ENCODE measurements around the gene CMPK1.

CMPK1 gene

DNA sequence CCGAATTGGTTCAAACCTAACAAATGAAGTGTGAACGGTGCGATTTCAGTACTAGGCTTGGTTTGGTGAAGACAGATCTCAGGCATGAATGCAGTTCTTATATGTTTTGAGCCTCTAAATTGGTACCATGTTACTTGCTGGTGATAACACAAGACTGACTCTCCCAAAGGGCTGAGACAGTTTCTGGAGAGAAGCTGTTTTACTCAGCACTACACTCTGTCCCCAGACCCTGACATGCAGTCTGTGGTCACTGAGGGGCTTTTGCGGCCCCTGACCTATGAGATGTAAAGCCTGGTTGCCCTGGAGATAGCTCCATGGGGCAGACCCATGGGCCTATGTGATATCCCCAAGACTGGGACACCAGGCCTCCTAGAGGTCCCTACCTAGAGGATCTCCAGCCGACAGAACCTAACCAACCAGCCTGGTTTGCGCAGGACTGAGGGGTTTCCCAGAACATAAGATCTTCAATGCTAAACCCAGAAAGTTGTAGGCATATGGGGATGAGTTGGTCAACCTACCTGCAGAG, 63.1 kb downstream of the CMPK1 start:
- no peak overlapping the region for H3K27ac ChIP-seq (ENCODE audit: low read length)
- no peaks in the 10 kb centered on the region for H3K9me3 ChIP-seq (ENCODE audit: control insufficient read depth in 1 of 2, low read length in 2 of 2)
- no peaks in the 10 kb centered on the region for H3K4me1 ChIP-seq (ENCODE audit: control insufficient read depth in 1 of 2, insufficient read depth in 2 of 2, low read length in 2 of 2)
- no peaks in the 10 kb centered on the region for H3K27me3 ChIP-seq (ENCODE audit: low read depth, low read length)
- H3K4me3 ChIP-seq (ENCODE audit: low read depth in 1 of 2, low read length in 2 of 2), result no peak overlapping the region
- H3K36me3 ChIP-seq (ENCODE audit: control insufficient read depth in 1 of 2, insufficient read depth in 2 of 2, low read length in 2 of 2), result no peaks in the 10 kb centered on the region

DNA sequence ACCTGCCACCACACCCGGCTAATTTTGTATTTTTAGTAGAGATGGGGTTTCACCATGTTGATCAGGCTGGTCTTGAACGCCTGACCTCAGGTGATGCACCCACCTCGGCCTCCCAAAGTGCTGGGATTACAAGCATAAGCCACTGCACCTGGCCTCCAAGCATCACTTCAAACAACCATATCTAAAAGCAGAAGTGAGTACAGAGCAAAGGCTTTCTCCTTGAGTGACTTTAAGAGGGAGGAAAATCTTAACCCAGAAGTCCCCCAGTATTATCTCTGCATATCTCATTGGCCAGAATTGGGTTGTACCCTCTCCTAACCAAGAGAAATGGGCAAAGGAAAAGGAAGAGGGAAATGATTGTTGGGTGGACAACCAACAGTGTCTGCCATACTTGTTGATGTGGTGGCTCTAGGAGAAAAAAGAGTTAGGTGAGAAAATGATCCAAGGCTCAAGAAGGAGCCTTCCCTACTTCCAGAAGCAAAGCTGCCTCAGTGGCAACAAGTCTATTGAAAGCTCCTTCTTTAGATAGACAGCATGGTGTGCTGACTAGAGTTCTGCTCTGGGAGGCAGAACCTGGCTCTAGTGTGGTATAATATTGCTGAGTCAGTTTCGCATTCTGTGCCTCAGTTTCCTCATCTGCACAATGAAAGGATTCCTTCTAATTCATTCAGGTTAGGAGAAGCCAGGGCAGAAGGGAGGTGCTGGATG, 65.7 kb downstream of the CMPK1 start:
- Histone ChIP-seq H3K36me3 (ENCODE audit: control insufficient read depth in 1 of 2, insufficient read depth in 2 of 2, low read length in 2 of 2) (no peaks in the 10 kb centered on the region), H3K4me3 (ENCODE audit: low read depth in 1 of 2, low read length in 2 of 2) (no peak overlapping the region), H3K27me3 (ENCODE audit: low read depth, low read length) (no peaks in the 10 kb centered on the region), H3K27ac (ENCODE audit: low read length) (no peak overlapping the region), H3K4me1 (ENCODE audit: control insufficient read depth in 1 of 2, insufficient read depth in 2 of 2, low read length in 2 of 2) (no peaks in the 10 kb centered on the region), H3K9me3 (ENCODE audit: control insufficient read depth in 1 of 2, low read length in 2 of 2) (no peaks in the 10 kb centered on the region)

DNA sequence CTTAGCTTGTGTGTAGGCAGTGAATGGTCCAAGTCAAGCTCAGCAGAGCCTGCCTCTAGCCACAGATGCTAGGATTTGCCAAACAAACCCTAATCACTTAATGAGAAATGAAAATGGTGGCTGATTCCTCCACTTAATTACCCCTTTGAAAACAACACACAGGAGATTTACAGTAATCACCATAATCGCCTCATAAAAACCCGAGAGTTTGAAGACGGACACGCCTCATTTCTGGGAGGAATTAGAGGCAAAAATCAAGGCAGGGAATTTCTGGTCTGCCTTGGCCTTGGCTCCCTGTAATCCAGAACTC, 66.2 kb downstream of the CMPK1 start:
- Histone ChIP-seq H3K36me3 (ENCODE audit: control insufficient read depth in 1 of 2, insufficient read depth in 2 of 2, low read length in 2 of 2) (no peaks in the 10 kb centered on the region), H3K27ac (ENCODE audit: low read length) (no peak overlapping the region), H3K4me1 (ENCODE audit: control insufficient read depth in 1 of 2, insufficient read depth in 2 of 2, low read length in 2 of 2) (no peaks in the 10 kb centered on the region), H3K4me3 (ENCODE audit: low read depth in 1 of 2, low read length in 2 of 2) (no peak overlapping the region), H3K9me3 (ENCODE audit: control insufficient read depth in 1 of 2, low read length in 2 of 2) (no peaks in the 10 kb centered on the region), H3K27me3 (ENCODE audit: low read depth, low read length) (no peaks in the 10 kb centered on the region)

DNA sequence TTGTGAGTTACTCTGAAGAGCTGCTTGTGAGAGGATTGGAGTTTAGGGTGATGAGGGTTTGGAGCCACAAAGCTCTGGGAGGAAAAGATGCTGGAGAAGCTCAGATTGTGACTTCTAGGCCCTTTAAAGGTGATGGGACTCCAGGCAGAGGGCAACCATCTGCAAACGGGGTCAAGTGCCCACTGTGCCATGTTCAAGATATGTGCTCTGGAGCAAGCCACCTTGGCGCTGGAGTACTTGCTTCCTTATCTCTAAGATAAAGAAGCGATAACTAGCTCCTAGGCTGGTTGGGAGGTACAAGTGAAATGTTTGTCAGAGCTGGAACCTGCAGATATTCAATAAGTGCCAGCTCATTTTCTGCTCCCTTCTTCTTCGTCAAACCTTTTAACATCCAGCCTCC, 68.2 kb downstream of the CMPK1 start:
- no peaks in the 10 kb centered on the region for H3K9me3 ChIP-seq (ENCODE audit: control insufficient read depth in 1 of 2, low read length in 2 of 2)
- no peak overlapping the region for H3K4me3 ChIP-seq (ENCODE audit: low read depth in 1 of 2, low read length in 2 of 2)
- no peaks in the 10 kb centered on the region for H3K4me1 ChIP-seq (ENCODE audit: control insufficient read depth in 1 of 2, insufficient read depth in 2 of 2, low read length in 2 of 2)
- no peaks in the 10 kb centered on the region for H3K36me3 ChIP-seq (ENCODE audit: control insufficient read depth in 1 of 2, insufficient read depth in 2 of 2, low read length in 2 of 2)
- H3K27me3 ChIP-seq (ENCODE audit: low read depth, low read length), result no peaks in the 10 kb centered on the region
- H3K27ac ChIP-seq (ENCODE audit: low read length), result no peak overlapping the region

DNA sequence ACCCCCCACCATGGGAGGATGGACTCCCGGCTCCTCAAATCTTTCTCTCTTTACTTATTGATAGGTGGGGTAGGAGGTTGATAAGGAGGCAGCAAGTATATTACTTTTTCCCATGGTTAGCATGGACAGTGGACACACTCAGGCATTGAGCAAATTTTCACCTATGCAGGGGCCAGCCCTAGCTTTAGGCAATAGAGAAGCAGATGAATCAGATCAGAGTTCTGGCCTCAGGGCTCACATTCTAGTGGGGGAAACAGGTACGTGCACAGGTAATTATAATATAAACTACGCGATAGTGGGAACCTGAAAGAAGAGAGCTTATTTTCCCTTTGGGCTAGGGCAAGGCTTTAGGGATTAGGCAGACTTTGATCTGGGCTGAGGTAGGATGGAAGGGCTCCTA, 69.0 kb downstream of the CMPK1 start:
- Histone ChIP-seq H3K36me3 (ENCODE audit: control insufficient read depth in 1 of 2, insufficient read depth in 2 of 2, low read length in 2 of 2) (no peaks in the 10 kb centered on the region), H3K27ac (ENCODE audit: low read length) (no peak overlapping the region), H3K4me3 (ENCODE audit: low read depth in 1 of 2, low read length in 2 of 2) (no peak overlapping the region), H3K27me3 (ENCODE audit: low read depth, low read length) (no peaks in the 10 kb centered on the region), H3K4me1 (ENCODE audit: control insufficient read depth in 1 of 2, insufficient read depth in 2 of 2, low read length in 2 of 2) (no peaks in the 10 kb centered on the region), H3K9me3 (ENCODE audit: control insufficient read depth in 1 of 2, low read length in 2 of 2) (no peaks in the 10 kb centered on the region)

DNA sequence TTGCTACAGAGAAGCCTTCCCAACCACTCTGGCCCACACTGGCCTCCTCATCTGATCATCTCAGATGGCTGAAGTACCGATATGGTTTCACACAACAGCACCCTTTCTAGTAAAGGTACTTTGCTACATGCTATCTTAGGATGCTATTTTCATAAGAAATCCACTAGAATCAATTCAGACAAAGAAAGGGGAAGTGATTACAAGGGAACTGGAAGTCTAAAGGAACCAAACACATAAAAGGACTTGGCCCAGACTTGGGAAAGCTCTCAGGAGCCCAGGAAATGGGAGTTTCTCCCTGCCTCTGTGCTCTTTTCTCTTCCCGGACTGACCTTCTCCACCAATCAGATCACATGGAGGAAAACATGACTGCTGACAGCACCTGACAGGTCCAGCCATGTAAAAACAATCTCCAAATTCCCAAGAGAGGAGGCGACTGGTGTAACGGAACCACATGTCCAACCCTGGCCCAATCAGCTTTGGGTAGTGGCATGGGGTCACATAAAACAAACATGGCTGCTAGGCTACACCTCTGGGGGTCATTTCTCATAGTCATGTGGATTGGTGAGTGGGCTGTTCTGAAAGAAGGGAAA, 69.8 kb downstream of the CMPK1 start:
- no peaks in the 10 kb centered on the region for H3K9me3 ChIP-seq (ENCODE audit: control insufficient read depth in 1 of 2, low read length in 2 of 2)
- no peak overlapping the region for H3K27ac ChIP-seq (ENCODE audit: low read length)
- H3K36me3 ChIP-seq (ENCODE audit: control insufficient read depth in 1 of 2, insufficient read depth in 2 of 2, low read length in 2 of 2), result no peaks in the 10 kb centered on the region
- no peaks in the 10 kb centered on the region for H3K27me3 ChIP-seq (ENCODE audit: low read depth, low read length)
- no peaks in the 10 kb centered on the region for H3K4me1 ChIP-seq (ENCODE audit: control insufficient read depth in 1 of 2, insufficient read depth in 2 of 2, low read length in 2 of 2)
- H3K4me3 ChIP-seq (ENCODE audit: low read depth in 1 of 2, low read length in 2 of 2), result no peak overlapping the region

DNA sequence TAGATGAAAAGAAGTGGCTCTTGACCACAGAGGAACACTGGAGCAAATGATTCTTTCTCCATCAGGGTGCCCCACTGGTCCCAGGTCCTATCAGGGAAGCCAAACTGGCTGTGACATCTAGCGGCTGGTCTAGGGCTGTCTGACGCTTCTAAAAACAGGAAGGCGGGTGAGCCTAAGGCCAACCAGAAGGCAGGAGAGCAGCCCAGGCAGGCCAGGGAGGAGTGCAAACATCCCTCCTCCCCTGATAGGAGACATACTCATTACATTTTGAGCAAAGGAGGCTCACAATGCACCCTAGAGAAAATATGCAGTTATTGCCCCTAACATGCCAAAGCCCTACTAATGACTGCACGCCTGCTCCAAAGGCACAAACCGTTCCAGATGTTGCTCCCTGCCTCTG, 72.1 kb downstream of the CMPK1 start:
- Histone ChIP-seq H3K4me3 (ENCODE audit: low read depth in 1 of 2, low read length in 2 of 2) (no peak overlapping the region), H3K27me3 (ENCODE audit: low read depth, low read length) (no peaks in the 10 kb centered on the region), H3K36me3 (ENCODE audit: control insufficient read depth in 1 of 2, insufficient read depth in 2 of 2, low read length in 2 of 2) (no peaks in the 10 kb centered on the region), H3K4me1 (ENCODE audit: control insufficient read depth in 1 of 2, insufficient read depth in 2 of 2, low read length in 2 of 2) (no peaks in the 10 kb centered on the region), H3K27ac (ENCODE audit: low read length) (no peak overlapping the region), H3K9me3 (ENCODE audit: control insufficient read depth in 1 of 2, low read length in 2 of 2) (no peaks in the 10 kb centered on the region)

DNA sequence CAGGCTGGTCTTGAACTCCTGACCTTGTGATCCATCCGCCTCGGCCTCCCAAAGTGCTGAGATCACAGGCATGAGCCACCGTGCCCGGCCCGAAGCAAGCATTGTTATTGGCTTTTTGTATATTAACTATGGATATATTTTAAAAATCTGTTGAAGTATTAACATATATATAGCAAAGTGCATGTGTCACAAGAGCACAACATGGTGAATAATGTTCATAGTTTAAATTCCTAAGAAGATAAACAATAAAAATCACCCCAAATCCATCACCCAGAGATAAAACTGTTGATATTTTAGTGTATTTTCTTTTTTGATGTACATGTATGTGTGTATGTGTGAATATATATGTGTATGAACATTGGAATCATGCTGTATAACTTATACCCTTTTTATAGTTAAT, 73.4 kb downstream of the CMPK1 start:
- Histone ChIP-seq H3K9me3 (ENCODE audit: control insufficient read depth in 1 of 2, low read length in 2 of 2) (no peaks in the 10 kb centered on the region), H3K27ac (ENCODE audit: low read length) (no peak overlapping the region), H3K36me3 (ENCODE audit: control insufficient read depth in 1 of 2, insufficient read depth in 2 of 2, low read length in 2 of 2) (no peaks in the 10 kb centered on the region), H3K4me1 (ENCODE audit: control insufficient read depth in 1 of 2, insufficient read depth in 2 of 2, low read length in 2 of 2) (no peaks in the 10 kb centered on the region), H3K4me3 (ENCODE audit: low read depth in 1 of 2, low read length in 2 of 2) (no peak overlapping the region), H3K27me3 (ENCODE audit: low read depth, low read length) (no peaks in the 10 kb centered on the region)

DNA sequence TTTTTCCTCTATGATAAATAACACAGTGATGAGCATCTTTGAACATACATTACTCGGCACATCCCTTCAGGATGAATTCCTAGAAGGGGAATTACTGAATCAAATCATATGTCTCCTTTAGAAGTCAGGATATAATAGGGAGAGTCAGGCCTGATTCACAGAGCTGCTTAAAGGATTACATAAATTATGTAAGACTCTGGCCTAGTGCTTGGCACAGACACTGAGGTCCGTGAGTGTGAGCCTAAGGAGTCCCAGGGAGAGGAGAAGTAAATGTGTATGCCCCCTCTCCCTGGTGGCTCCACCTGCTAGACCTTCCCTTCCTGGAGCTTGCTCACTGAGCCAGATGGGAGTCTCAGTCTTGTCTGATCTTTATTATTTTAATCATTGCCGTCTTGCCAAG, 73.9 kb downstream of the CMPK1 start:
- no peaks in the 10 kb centered on the region for H3K4me1 ChIP-seq (ENCODE audit: control insufficient read depth in 1 of 2, insufficient read depth in 2 of 2, low read length in 2 of 2)
- H3K9me3 ChIP-seq (ENCODE audit: control insufficient read depth in 1 of 2, low read length in 2 of 2), result no peaks in the 10 kb centered on the region
- H3K36me3 ChIP-seq (ENCODE audit: control insufficient read depth in 1 of 2, insufficient read depth in 2 of 2, low read length in 2 of 2), result no peaks in the 10 kb centered on the region
- H3K27ac ChIP-seq (ENCODE audit: low read length), result no peak overlapping the region
- H3K4me3 ChIP-seq (ENCODE audit: low read depth in 1 of 2, low read length in 2 of 2), result no peak overlapping the region
- no peaks in the 10 kb centered on the region for H3K27me3 ChIP-seq (ENCODE audit: low read depth, low read length)

DNA sequence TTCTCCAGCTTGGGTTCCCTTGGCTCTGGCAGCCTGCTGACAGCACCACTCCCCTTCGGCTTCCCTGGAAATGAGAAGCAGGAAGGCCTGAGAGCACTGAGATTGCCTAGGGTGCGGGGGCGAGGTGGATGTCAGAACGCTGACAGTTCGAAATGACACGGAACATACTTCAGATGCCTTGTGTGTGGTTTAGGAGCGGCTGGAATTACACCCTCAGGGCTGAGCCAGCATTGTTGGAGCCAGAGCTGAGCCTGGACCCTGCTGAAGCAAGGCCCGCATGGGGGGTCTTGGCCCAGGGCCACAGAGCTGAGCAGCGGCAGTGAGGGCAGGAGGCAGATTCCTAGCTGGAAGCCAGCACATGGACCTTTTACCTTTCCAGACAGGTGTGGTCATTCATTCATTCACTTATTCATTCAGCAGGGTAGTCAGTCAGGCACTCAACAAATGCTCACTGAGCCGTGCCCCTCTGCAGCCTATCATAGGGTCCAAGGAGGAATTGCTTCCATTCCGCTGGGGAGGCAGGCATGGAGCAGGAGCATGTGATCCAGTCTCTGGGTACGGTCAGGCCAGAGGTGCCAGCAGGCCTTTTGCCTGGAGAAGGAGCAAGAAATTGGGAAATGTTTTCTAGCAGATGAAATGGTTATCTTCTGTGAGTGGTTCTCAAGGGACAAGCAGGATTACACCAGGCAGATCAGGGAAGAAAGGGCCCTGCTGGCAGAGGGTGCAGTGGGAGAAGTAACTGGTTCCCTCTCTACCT, 75.9 kb downstream of the CMPK1 start:
- no peaks in the 10 kb centered on the region for H3K9me3 ChIP-seq (ENCODE audit: control insufficient read depth in 1 of 2, low read length in 2 of 2)
- H3K4me3 ChIP-seq (ENCODE audit: low read depth in 1 of 2, low read length in 2 of 2), result no peak overlapping the region
- H3K27me3 ChIP-seq (ENCODE audit: low read depth, low read length), result no peaks in the 10 kb centered on the region
- no peaks in the 10 kb centered on the region for H3K4me1 ChIP-seq (ENCODE audit: control insufficient read depth in 1 of 2, insufficient read depth in 2 of 2, low read length in 2 of 2)
- no peak overlapping the region for H3K27ac ChIP-seq (ENCODE audit: low read length)
- H3K36me3 ChIP-seq (ENCODE audit: control insufficient read depth in 1 of 2, insufficient read depth in 2 of 2, low read length in 2 of 2), result no peaks in the 10 kb centered on the region

DNA sequence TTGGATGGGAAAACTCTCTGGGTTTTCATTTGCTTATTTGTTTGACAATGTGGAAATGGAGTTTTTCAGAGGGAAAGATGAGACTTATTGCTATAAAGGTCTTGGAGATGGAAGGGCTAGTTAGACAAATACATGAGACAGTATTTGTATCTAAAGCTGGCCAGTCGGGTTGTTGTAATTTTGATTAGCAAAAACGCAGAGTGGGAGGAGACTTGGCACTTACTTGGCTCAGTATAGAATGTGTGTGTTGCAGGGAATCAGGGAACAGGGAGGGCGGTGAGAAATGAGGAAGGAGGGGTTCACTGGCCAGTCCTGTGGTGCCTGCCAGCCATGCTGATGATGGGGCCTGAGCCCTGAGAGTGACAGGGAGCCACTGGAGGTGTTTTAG, 76.5 kb downstream of the CMPK1 start:
- Histone ChIP-seq H3K36me3 (ENCODE audit: control insufficient read depth in 1 of 2, insufficient read depth in 2 of 2, low read length in 2 of 2) (no peaks in the 10 kb centered on the region), H3K4me3 (ENCODE audit: low read depth in 1 of 2, low read length in 2 of 2) (no peak overlapping the region), H3K27me3 (ENCODE audit: low read depth, low read length) (peaks cover 3% of the 10 kb centered on the region)

More for the DNA sequence above, 76.5 kb downstream of the CMPK1 start:
- H3K4me1 ChIP-seq (ENCODE audit: control insufficient read depth in 1 of 2, insufficient read depth in 2 of 2, low read length in 2 of 2), result no peaks in the 10 kb centered on the region
- no peak overlapping the region for H3K27ac ChIP-seq (ENCODE audit: low read length)
- H3K9me3 ChIP-seq (ENCODE audit: control insufficient read depth in 1 of 2, low read length in 2 of 2), result no peaks in the 10 kb centered on the region

All from muscle layer of duodenum (tissue), 2 donors.